Motor neuron (in vitro differentiated cells): Measurements from ENCODE around the gene ENO1. TPM values are rescaled to one million over a fixed set of nuclear protein-coding genes. Genes with fewer than 3 reads are reported as not detected.
"Not testable (repeated sequence)": the region's sequence is repeated elsewhere in the genome, so short reads cannot be mapped to it uniquely, and the experiment has no call there.

Experiments
- ATAC-seq, 8 experiments: fragments of 200-7000 bp; cut with Tn5 transposase; replicated peaks in 6 of 8; 2 replicates each; pipeline ENCODE4 v1.8.0; 2021; ENCODE audit warnings: mild to moderate bottlenecking in 8 of 8, moderate library complexity in 8 of 8
- H3K27ac ChIP-seq, 2 donors: fragments of 250-450 bp; sonication (Bioruptor Pico); 2 replicates each; pipeline ENCODE4 v1.9.0; 2021; ENCODE audit warnings: antibody characterized with exemption in 2 of 2, mild to moderate bottlenecking in 2 of 2, moderate library complexity in 1 of 2
- H3K4me1 ChIP-seq, 2 donors: fragments of 250-450 bp; sonication (Bioruptor Pico); replicated peaks in 1 of 2; 2 replicates each; pipeline ENCODE4 v1.6.1; 2021; ENCODE audit warnings: antibody characterized with exemption in 2 of 2, mild to moderate bottlenecking in 2 of 2, moderate library complexity in 1 of 2
- H3K4me3 ChIP-seq, 5 donors: fragments of 250-450 bp; sonication (Bioruptor Pico); 2 replicates each; pipeline ENCODE4 v1.9.0; 2021; ENCODE audit warnings: antibody characterized with exemption in 5 of 5, mild to moderate bottlenecking in 5 of 5, moderate library complexity in 4 of 5
- WGBS, 10 experiments: fragments of 450-650 bp; shearing (Covaris generic); methylation state at CpG; one replicate each; pipeline ENCODE4 v1.0.0; 2022; 5-methylcytosine and 5-hydroxymethylcytosine counted together
- in situ Hi-C, 9 experiments: fragments of 400-800 bp; cut with MboI; loops; one replicate each; pipeline ENCODE4 v1.15.0; 2021; ENCODE audit warnings: low sequenced_read_pairs in 9 of 9, low pct_unique_long_range_greater_than_20kb in 2 of 9; ENCODE audit not compliant: unreplicated experiment in 9 of 9
- total RNA-seq, 8 experiments: library from RNA; unstranded; fragments of 300-600 nt; gene quantifications; 2 replicates each; pipeline versions ENCODE4 v1.2.3 to v1.2.4, GENCODE V29; 2022

Gene ENO1
- total RNA-seq, 8 experiments from 2014 or later, result 1,090 to 3,052 (median 1,563) TPM

GRCh38 chr1:8846263-8846662, 32.2 kb downstream of the ENO1 start:
- no peak overlapping the region for H3K4me3 ChIP-seq
- peaks cover 12 to 13% of the 10 kb centered on the region in 2 donors for H3K4me1 ChIP-seq
- WGBS, 10 experiments, result 30 to 100% (median 77%) methylated on average over 2 to 4 of the region's 4 CpGs; no CpG with 5 or more reads in 2 of the 10 experiments
- in situ Hi-C loops, result loop anchor here in 4 of 9 experiments (25.0 kb wide), 1 partner anchor 284 kb away; no protein-coding TSS in a partner anchor
- H3K27ac ChIP-seq, result no peak overlapping the region
- ATAC-seq, result no peak

- no peak overlapping the region for H3K4me3 ChIP-seq
- no peak overlapping the region for H3K27ac ChIP-seq
- no peak for ATAC-seq
- in situ Hi-C loops, result loop anchor here in 4 of 9 experiments (25.0 kb wide), 1 partner anchor 283 kb away; no protein-coding TSS in a partner anchor
- H3K4me1 ChIP-seq, result peaks cover 12 to 13% of the 10 kb centered on the region in 2 donors
- WGBS, 10 experiments, result 40 to 94% (median 86%) methylated on average over 1 to 19 of the region's 21 CpGs; no CpG with 5 or more reads in 2 of the 10 experiments
Measured at GRCh38 chr1:8845104-8846097, 33.1 kb downstream of the ENO1 start.

GRCh38 chr1:8844501-8845006, 33.9 kb downstream of the ENO1 start:
- Histone ChIP-seq H3K27ac (no peak overlapping the region), H3K4me3 (no peak overlapping the region), H3K4me1 (peaks cover 12 to 13% of the 10 kb centered on the region in 2 donors)
- in situ Hi-C loops, result loop anchor here in 4 of 9 experiments (25.0 kb wide), 1 partner anchor 282 kb away; no protein-coding TSS in a partner anchor
- 10 to 83% (median 60%) methylated on average over 1 to 7 of the region's 7 CpGs; no CpG with 5 or more reads in 4 of the 10 experiments for WGBS, 10 experiments
- ATAC-seq, result peak in 3 of 8 experiments; percentile 39 to 84 (median 72)

- WGBS, 10 experiments, result 62 to 100% (median 81%) methylated on average over 1 to 3 of the region's 3 CpGs; no CpG with 5 or more reads in 3 of the 10 experiments
- Histone ChIP-seq H3K4me1 (peaks cover 4 to 17% of the 10 kb centered on the region in 2 donors), H3K4me3 (no peak overlapping the region), H3K27ac (no peak overlapping the region)
- ATAC-seq, result no peak
- in situ Hi-C loops, result loop anchor here in 4 of 9 experiments (25.0 kb wide), 1 partner anchor 279 kb away; no protein-coding TSS in a partner anchor
Measured at GRCh38 chr1:8841395-8841794, 37.1 kb downstream of the ENO1 start.

- no peak overlapping the region for H3K4me3 ChIP-seq
Measured at GRCh38 chr1:8839990-8840389, 38.5 kb downstream of the ENO1 start.

GRCh38 chr1:8835941-8836643, 42.4 kb downstream of the ENO1 start:
- peak; percentile 91 to 98 (median 96) for ATAC-seq
- peak overlapping the region in 1 of 5 donors; percentile 12 for H3K4me3 ChIP-seq
- peak overlapping the region in 1 of 2 donors; percentile 3 for H3K27ac ChIP-seq
- peaks cover 8 to 18% of the 10 kb centered on the region in 2 donors for H3K4me1 ChIP-seq
- 0 to 59% (median 13%) methylated on average over 3 to 14 of the region's 14 CpGs; no CpG with 5 or more reads in 2 of the 10 experiments for WGBS, 10 experiments
- in situ Hi-C loops, result loop anchor here in 4 of 9 experiments (25.0 kb wide), 1 partner anchor 274 kb away; no protein-coding TSS in a partner anchor

More at GRCh38 chr1:8839990-8840389, 38.5 kb downstream of the ENO1 start:
- no peak for ATAC-seq
- peaks cover 11 to 24% of the 10 kb centered on the region in 2 donors for H3K4me1 ChIP-seq
- in situ Hi-C loops, result loop anchor here in 4 of 9 experiments (25.0 kb wide), 1 partner anchor 278 kb away; no protein-coding TSS in a partner anchor
- H3K27ac ChIP-seq, result no peak overlapping the region
- WGBS, 10 experiments, result 69 to 100% (median 83%) methylated on average over 1 to 7 of the region's 7 CpGs; no CpG with 5 or more reads in 3 of the 10 experiments

- no peak for ATAC-seq
- Histone ChIP-seq H3K4me3 (no peak overlapping the region), H3K4me1 (peaks cover 14 to 15% of the 10 kb centered on the region in 2 donors), H3K27ac (no peak overlapping the region)
- in situ Hi-C loops, result loop anchor here in 4 of 9 experiments (25.0 kb wide), 1 partner anchor 269 kb away; no protein-coding TSS in a partner anchor
- 10 to 100% (median 75%) methylated on average over 1 to 4 of the region's 4 CpGs; no CpG with 5 or more reads in 2 of the 10 experiments for WGBS, 10 experiments
Measured at GRCh38 chr1:8831340-8831739, 47.1 kb downstream of the ENO1 start.

- peaks cover 9 to 13% of the 10 kb centered on the region in 2 donors for H3K4me1 ChIP-seq
- 72 to 100% (median 90%) methylated on average over 1 to 10 of the region's 10 CpGs; no CpG with 5 or more reads in 3 of the 10 experiments for WGBS, 10 experiments
- not testable (repeated sequence) for H3K4me3 ChIP-seq, H3K27ac ChIP-seq, ATAC-seq
- in situ Hi-C loops, result loop anchor here in 4 of 9 experiments (25.0 kb wide), 1 partner anchor 268 kb away; no protein-coding TSS in a partner anchor
Measured at GRCh38 chr1:8830732-8831131, 47.8 kb downstream of the ENO1 start.

GRCh38 chr1:8825985-8826481, 52.5 kb downstream of the ENO1 start:
- no peak overlapping the region for H3K4me3 ChIP-seq
- peaks cover 15 to 19% of the 10 kb centered on the region in 2 donors for H3K4me1 ChIP-seq
- peak overlapping the region in 1 of 2 donors; percentile 16 for H3K27ac ChIP-seq
- in situ Hi-C loops, result loop anchor here in 4 of 9 experiments (25.0 kb wide), 1 partner anchor 264 kb away; no protein-coding TSS in a partner anchor
- WGBS, 10 experiments, result 0 to 90% (median 60%) methylated on average over 1 to 10 of the region's 10 CpGs; no CpG with 5 or more reads in 1 of the 10 experiments
- ATAC-seq, result peak in 6 of 8 experiments; percentile 7 to 86 (median 49)

GRCh38 chr1:8823295-8823664, 55.2 kb downstream of the ENO1 start:
- in situ Hi-C loops, result no loop called here
- 3 to 97% (median 83%) methylated on average over 1 to 6 of the region's 6 CpGs for WGBS, 10 experiments
- ATAC-seq, result no peak
- H3K4me3 ChIP-seq, result no peak overlapping the region
- H3K4me1 ChIP-seq, result peaks cover 11 to 14% of the 10 kb centered on the region in 2 donors
- no peak overlapping the region for H3K27ac ChIP-seq

- 0 to 87% (median 58%) methylated on average over 1 to 10 of the region's 10 CpGs; no CpG with 5 or more reads in 2 of the 10 experiments for WGBS, 10 experiments
- H3K4me1 ChIP-seq, result peaks cover 11 to 14% of the 10 kb centered on the region in 2 donors
- in situ Hi-C loops, result no loop called here
- ATAC-seq, result peak in 4 of 8 experiments; percentile 13 to 61 (median 49)
- no peak overlapping the region for H3K4me3 ChIP-seq
- no peak overlapping the region for H3K27ac ChIP-seq
Measured at GRCh38 chr1:8822373-8823294, 55.9 kb downstream of the ENO1 start.
